KOPT-K1 (cell line): ENCODE results near the gene DCPS.
"Not testable (repeated sequence)": the region's sequence is repeated elsewhere in the genome, so short reads cannot be mapped to it uniquely, and the experiment has no call there.

ENCODE experiments used
- H3K27ac ChIP-seq: fragments of 200-600 bp; sonication (generic); 2 replicates; pipeline ENCODE4 v1.5.1; 2016; ENCODE audit warnings: antibody characterized with exemption, mild to moderate bottlenecking, low read depth, low read length; ENCODE audit not compliant: poor library complexity, severe bottlenecking
- H3K36me3 ChIP-seq: fragments of 200-600 bp; sonication (generic); 2 replicates; pipeline ENCODE4 v1.5.1; 2017; ENCODE audit warnings: antibody characterized with exemption, mild to moderate bottlenecking, low read length, moderate library complexity; ENCODE audit not compliant: insufficient read depth
- H3K9me3 ChIP-seq: fragments of 200-600 bp; sonication (generic); 2 replicates; pipeline ENCODE4 v1.5.1; 2017; ENCODE audit warnings: antibody characterized with exemption, low read length, mild to moderate bottlenecking; ENCODE audit not compliant: insufficient read depth, poor library complexity, severe bottlenecking

Gene DCPS

DNA sequence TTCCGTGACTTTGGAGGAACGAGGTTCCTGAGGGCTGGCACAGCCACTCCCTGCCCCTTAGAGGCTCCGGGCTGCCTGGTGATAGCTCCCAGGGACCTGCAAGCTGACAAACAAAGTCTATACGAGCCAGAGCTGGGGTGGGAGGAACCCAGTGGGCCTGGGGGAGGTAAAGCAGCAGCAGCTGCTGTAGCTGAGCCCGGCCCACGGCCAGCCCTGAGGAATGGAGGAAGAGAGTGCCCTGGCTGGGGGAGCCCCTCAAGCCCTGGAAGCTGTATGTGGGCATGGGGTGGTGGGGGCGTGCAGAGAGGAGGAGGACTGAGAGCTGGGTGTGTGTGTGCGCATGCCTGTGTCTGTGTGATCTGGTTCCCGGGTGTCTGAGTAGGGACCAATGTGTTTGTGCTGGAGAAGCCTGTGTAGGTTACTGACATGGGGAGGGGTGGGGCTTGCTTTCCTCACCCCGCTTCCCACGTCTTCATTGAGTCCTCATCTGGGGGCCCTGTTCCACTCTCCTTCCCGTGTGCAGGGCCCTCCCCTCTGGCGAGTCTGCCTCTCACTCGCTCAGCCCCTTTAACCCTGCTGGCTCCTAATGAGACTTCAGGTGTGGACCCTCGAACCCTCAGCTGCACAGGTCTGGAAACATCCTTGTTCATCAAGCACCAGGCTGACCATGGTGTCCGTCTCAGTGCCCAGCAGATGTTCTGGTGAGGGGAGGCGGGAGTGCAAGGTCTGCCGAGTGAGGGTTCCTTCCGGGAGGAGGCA is 62.4 kb downstream of the DCPS start:
- H3K9me3 ChIP-seq = no peaks in the 10 kb centered on the region
- H3K36me3 ChIP-seq = no peaks in the 10 kb centered on the region
- H3K27ac ChIP-seq = no peak overlapping the region

- not testable (repeated sequence) for H3K9me3 ChIP-seq, H3K36me3 ChIP-seq, H3K27ac ChIP-seq
Observed at GRCh38 chr11:126366823-126367654, 63.2 kb downstream of the DCPS start.

- H3K27ac ChIP-seq, H3K36me3 ChIP-seq, H3K9me3 ChIP-seq: not testable (repeated sequence)
Observed at GRCh38 chr11:126367806-126368205, 63.9 kb downstream of the DCPS start.

DNA sequence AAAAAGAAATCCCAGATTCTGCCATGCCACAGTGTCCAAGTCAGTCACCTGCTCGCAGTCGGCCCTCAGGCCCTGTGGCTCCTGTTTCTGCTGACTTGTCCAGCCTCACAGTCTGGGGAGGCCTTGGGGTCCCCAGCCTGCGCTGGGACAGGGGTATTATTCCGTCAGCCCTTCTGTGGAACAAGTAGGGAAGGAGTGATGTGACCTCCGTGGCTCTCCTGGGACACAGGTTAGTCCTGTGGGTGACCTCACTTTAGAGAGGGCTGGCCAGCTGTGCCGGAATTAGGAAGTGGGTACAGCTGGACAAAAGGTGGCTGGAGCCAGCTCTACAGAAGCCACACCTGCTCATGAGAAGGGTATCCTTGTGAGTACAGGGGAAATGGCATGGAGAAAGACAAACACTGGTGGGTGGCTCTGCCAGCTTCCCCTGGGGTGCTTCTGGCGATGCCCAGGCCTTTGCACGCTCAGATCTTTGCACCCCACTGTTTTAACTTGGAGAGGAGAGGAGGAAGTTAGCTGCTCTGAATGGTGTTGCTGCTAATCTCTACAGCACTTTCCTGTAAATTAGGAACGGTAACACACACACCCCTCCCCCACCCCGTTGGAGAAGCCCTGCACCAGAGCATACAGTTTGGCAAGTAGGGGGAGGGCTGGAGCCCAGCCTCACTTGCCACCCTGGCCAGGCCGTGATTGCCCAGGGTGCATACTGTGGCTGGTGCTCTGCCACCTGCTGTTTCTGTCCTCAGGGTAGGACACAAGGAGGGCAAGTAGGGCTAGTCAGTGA is 64.7 kb downstream of the DCPS start:
- not testable (repeated sequence) for H3K36me3 ChIP-seq, H3K9me3 ChIP-seq, H3K27ac ChIP-seq

GRCh38 chr11:126370016-126370415 is 66.2 kb downstream of the DCPS start:
- no peaks in the 10 kb centered on the region for H3K9me3 ChIP-seq
- no peak overlapping the region for H3K27ac ChIP-seq
- H3K36me3 ChIP-seq = no peaks in the 10 kb centered on the region

GRCh38 chr11:126371595-126371994 is 67.7 kb downstream of the DCPS start:
- Histone ChIP-seq H3K9me3 (no peaks in the 10 kb centered on the region), H3K36me3 (no peaks in the 10 kb centered on the region), H3K27ac (no peak overlapping the region)

DNA sequence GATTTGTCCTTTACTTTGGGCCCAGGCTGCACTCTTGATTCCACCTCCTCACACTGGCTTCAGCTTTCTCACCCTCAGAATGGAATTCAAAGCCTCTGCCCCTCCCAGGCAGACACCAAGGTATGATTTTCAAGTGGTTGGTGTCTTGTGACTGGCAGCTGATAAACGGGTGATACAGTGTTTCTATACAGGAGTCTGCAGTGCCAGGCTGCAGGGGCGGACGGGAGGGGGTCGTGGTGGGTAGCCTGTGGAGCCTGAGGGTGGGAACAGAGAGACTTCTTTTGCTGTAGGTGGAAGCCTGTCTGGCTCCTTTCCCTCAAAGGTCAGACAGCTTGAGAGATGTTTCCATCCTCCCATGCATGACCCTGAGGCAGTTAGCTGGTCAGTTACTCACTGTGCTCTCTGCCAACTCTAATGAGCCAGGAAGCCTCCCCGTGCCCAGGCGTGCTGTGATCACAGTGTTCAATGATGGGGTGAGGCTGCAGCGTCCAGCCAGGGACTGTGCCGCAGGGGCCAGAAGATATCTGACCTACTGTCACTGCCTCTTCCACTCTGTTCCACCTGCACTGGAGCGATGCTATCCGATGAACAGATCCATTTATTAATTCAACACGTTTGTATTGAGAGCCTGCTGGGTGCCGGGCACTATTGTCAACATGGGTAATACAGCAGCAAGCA is 69.7 kb downstream of the DCPS start:
- H3K27ac ChIP-seq, H3K9me3 ChIP-seq, H3K36me3 ChIP-seq: not testable (repeated sequence)

DNA sequence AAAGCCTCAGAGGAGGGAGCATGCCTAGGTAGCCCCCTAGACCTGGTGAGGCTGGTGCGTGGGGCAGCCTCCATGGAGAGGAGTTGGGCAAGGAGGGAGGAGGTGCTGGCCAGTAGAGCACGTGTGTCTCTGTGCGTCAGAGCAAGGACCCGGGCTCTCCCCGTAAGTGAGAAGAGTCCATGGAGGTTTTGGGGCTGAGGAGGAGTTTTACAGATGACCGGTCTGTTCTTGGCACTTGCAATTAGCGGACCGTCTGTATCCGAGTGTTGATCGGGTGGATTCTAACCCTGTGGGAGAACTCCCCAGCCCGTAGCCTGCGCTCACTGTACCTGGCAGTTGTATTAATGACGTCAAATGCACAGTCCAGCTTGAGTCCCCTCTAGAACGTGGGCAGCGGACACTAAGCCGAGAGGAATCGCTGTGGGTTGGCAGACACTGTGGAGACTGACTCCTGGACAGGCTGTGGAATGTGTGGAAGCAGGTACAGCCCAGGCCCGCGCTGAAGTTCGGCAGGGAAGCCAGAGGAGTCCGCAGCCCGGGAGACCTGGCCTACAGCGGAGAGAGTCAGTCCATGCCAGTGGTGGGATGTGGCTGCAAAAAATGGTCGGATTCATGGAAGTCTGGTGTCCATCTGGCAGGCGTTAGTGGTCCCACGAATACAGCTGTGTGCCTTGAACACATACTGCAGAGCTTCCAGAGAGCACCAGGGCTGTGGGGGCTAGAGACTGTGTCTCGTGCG is 70.9 kb downstream of the DCPS start:
- H3K36me3 ChIP-seq, H3K9me3 ChIP-seq, H3K27ac ChIP-seq: not testable (repeated sequence)

- no peak overlapping the region for H3K27ac ChIP-seq
- H3K36me3 ChIP-seq = no peaks in the 10 kb centered on the region
- H3K9me3 ChIP-seq = no peaks in the 10 kb centered on the region
Observed at GRCh38 chr11:126375726-126376125, 71.9 kb downstream of the DCPS start.

DNA sequence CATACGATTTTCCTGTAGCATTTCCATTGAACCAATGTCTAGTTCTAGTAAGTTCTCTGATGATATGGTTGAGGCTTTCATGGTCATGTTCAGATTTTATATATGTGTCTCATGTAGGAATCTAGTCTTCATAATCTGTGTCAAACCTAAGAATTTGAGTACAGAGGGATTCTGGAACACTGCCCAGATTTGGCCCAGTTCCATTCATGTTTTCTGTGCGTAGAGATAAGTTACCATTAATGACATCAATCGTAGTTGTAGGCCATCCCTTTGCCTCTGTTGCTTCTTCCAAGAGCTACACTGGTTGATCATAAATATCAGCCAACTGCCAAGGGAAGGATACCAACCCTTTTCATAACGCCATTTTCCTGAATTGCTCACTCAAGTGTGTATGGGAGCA is 74.9 kb downstream of the DCPS start:
- Histone ChIP-seq H3K9me3 (no peaks in the 10 kb centered on the region), H3K27ac (no peak overlapping the region), H3K36me3 (no peaks in the 10 kb centered on the region)

DNA sequence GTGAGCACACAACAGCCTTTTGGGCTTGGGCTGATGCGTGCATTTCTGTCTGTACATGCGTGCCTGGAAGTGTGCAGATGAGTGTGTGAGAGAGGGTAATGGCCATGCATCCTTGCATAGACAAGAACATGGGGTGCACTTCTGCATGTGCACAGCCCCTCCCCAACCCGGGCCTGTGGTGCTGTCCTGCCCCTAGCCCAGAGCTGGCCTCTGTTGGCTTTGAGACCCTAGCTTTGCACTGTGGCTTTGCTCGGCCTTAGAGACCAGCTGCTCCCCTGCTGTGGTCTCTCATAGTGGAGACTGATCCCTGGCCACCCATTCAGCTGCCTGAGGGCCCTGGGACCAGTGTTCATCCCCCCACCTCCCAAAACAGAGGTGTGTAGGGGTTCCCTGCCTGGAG is 77.0 kb downstream of the DCPS start:
- Histone ChIP-seq H3K9me3 (no peaks in the 10 kb centered on the region), H3K36me3 (no peaks in the 10 kb centered on the region), H3K27ac (no peak overlapping the region)

- not testable (repeated sequence) for H3K9me3 ChIP-seq, H3K27ac ChIP-seq, H3K36me3 ChIP-seq
Observed at GRCh38 chr11:126381960-126382359, 78.1 kb downstream of the DCPS start.

DNA sequence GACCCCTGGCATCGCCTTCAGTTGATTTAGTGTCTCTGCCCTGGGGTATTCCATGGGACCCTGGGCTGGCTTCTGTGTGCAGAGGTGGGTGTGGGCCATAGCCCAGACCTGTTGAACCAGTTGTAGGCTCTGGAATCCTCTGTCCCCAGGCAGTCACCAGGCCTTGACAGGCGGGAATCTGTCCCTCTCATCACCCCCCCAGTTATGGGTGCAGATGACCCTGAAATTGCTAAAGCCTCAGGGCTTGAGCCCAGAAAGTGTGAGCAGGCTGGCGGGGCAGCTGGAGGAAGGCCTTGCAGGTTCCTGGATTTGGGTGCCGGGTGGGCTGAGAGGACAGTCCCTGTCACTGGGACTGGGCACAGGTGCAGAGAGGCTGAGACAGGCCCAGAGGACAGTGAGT is 78.8 kb downstream of the DCPS start:
- not testable (repeated sequence) for H3K27ac ChIP-seq, H3K9me3 ChIP-seq, H3K36me3 ChIP-seq
